Measurements from ENCODE around the gene NEK5.

Gene NEK5

DNA sequence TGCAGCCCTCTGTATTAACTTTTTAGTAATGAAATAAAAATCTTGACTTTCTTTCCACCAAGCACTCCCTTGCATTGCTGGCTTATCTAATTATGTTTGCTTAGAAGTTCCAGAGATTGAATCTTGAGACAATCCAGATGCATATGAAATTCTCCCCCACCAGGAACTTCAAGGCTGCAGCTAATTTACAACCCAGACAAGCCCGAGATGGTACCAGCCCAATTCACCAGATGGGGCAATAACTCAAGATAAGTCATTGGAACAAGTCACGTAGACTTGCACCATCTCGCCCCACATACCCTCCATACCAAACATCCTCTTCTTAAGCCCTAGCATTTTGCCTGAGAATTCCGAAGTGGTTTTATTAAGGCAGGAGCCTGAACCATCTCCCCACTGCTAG lies 75.4 kb downstream of the NEK5 start (continued):
- TF ChIP-seq TSHZ2 (CRISPR knock-in tag; IDR thresholded peaks at IDR 0.05) (peak; percentile 66; the same call in 1 of the 2 replicates), OSR1 (CRISPR knock-in tag; IDR thresholded peaks at IDR 0.05) (no peak), BACH2 (CRISPR knock-in tag; IDR thresholded peaks at IDR 0.05; ENCODE audit: borderline replicate concordance) (no peak), ZNF8 (CRISPR knock-in tag; IDR thresholded peaks at IDR 0.05) (no peak)

- no peak for ATAC-seq
- TF ChIP-seq ZFP3 (CRISPR knock-in tag; IDR thresholded peaks at IDR 0.05) (no peak), GLIS3 (CRISPR knock-in tag; IDR thresholded peaks at IDR 0.05) (no peak), ZNF565 (CRISPR knock-in tag; conservative IDR thresholded peaks at IDR 0.05; ENCODE audit: low read depth) (no peak), TOX (CRISPR knock-in tag; IDR thresholded peaks at IDR 0.05; ENCODE audit: borderline replicate concordance) (no peak), ZNF70 (CRISPR knock-in tag; IDR thresholded peaks at IDR 0.05) (no peak), TCF4 (CRISPR knock-in tag; IDR thresholded peaks at IDR 0.05; ENCODE audit: borderline replicate concordance) (no peak), OSR1 (CRISPR knock-in tag; IDR thresholded peaks at IDR 0.05) (no peak), RARB (CRISPR knock-in tag; IDR thresholded peaks at IDR 0.05) (no peak), ZC3H10 (CRISPR knock-in tag; IDR thresholded peaks at IDR 0.05) (no peak), ARNTL (CRISPR knock-in tag; IDR thresholded peaks at IDR 0.05; ENCODE audit: borderline replicate concordance, low read depth) (no peak), ESRRG (CRISPR knock-in tag; IDR thresholded peaks at IDR 0.05) (no peak), CREB5 (CRISPR knock-in tag; IDR thresholded peaks at IDR 0.05; ENCODE audit: low read depth) (no peak), ZNF8 (CRISPR knock-in tag; IDR thresholded peaks at IDR 0.05) (no peak), PPARA (CRISPR knock-in tag; IDR thresholded peaks at IDR 0.05; ENCODE audit: borderline replicate concordance) (no peak), SNAI2 (CRISPR knock-in tag; IDR thresholded peaks at IDR 0.05) (no peak), BACH2 (CRISPR knock-in tag; IDR thresholded peaks at IDR 0.05; ENCODE audit: borderline replicate concordance) (no peak)
- TF ChIP-seq, protein P1, sequence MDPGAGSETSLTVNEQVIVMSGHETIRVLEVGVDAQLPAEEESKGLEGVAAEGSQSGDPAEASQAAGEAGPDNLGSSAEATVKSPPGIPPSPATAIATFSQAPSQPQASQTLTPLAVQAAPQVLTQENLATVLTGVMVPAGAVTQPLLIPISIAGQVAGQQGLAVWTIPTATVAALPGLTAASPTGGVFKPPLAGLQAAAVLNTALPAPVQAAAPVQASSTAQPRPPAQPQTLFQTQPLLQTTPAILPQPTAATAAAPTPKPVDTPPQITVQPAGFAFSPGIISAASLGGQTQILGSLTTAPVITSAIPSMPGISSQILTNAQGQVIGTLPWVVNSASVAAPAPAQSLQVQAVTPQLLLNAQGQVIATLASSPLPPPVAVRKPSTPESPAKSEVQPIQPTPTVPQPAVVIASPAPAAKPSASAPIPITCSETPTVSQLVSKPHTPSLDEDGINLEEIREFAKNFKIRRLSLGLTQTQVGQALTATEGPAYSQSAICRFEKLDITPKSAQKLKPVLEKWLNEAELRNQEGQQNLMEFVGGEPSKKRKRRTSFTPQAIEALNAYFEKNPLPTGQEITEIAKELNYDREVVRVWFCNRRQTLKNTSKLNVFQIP (CRISPR knock-in tag; IDR thresholded peaks at IDR 0.05; ENCODE audit: borderline replicate concordance, low read depth): no peak
- TF ChIP-seq, protein P2, sequence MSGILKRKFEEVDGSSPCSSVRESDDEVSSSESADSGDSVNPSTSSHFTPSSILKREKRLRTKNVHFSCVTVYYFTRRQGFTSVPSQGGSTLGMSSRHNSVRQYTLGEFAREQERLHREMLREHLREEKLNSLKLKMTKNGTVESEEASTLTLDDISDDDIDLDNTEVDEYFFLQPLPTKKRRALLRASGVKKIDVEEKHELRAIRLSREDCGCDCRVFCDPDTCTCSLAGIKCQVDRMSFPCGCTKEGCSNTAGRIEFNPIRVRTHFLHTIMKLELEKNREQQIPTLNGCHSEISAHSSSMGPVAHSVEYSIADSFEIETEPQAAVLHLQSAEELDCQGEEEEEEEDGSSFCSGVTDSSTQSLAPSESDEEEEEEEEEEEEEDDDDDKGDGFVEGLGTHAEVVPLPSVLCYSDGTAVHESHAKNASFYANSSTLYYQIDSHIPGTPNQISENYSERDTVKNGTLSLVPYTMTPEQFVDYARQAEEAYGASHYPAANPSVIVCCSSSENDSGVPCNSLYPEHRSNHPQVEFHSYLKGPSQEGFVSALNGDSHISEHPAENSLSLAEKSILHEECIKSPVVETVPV (CRISPR knock-in tag; IDR thresholded peaks at IDR 0.05): no peak
These were observed 77.5 kb downstream of the NEK5 start for GRCh38 chr13:52051400-52051799.

DNA sequence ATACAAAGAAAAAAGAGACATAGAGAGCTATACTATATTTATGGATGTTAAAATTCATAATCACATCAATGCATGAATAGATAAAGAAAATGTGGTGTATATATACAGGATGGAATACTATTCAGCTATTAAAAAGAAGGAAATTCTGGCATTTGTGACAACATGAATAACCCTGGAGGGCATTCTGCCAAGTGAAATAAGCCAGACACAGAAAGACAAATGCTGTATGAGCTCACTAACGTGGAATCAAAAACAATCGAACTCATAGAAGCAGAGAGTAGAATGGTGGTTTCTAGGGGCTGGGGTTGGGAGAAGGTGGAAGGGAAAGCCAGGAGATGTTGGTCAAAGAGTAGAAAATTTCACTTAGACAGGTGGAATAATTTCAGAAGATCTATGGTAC lies 80.4 kb downstream of the NEK5 start:
- ATAC-seq: no peak
- TF ChIP-seq CREB5 (CRISPR knock-in tag; IDR thresholded peaks at IDR 0.05; ENCODE audit: low read depth): no peak

GRCh38 chr13:52047463-52047862 lies 81.4 kb downstream of the NEK5 start:
- no peak for ATAC-seq
- TF ChIP-seq ZNF70 (CRISPR knock-in tag; IDR thresholded peaks at IDR 0.05) (no peak), ZC3H10 (CRISPR knock-in tag; IDR thresholded peaks at IDR 0.05) (no peak), TSHZ2 (CRISPR knock-in tag; IDR thresholded peaks at IDR 0.05) (no peak), SNAI2 (CRISPR knock-in tag; IDR thresholded peaks at IDR 0.05) (no peak), ZNF565 (CRISPR knock-in tag; conservative IDR thresholded peaks at IDR 0.05; ENCODE audit: low read depth) (no peak), PATZ1 (CRISPR knock-in tag; IDR thresholded peaks at IDR 0.05; ENCODE audit: borderline replicate concordance) (no peak), CREB5 (CRISPR knock-in tag; IDR thresholded peaks at IDR 0.05; ENCODE audit: low read depth) (no peak), GLIS3 (CRISPR knock-in tag; IDR thresholded peaks at IDR 0.05) (no peak), ARNTL (CRISPR knock-in tag; IDR thresholded peaks at IDR 0.05; ENCODE audit: borderline replicate concordance, low read depth) (no peak), ISL1 (CRISPR knock-in tag; IDR thresholded peaks at IDR 0.05) (no peak)

Data from SK-N-SH treated with all-trans-retinoic acid at 6 μM for 48 hours (cell line).